Motor neuron (in vitro differentiated cells): ENCODE measurements around the gene PPP1R7. TPM values are rescaled to one million over a fixed set of nuclear protein-coding genes. Genes with fewer than 3 reads are reported as not detected.
"Not testable (repeated sequence)": the region's sequence is repeated elsewhere in the genome, so short reads cannot be mapped to it uniquely, and the experiment has no call there.

ENCODE experiments used
- ATAC-seq, 8 experiments: fragments of 200-7000 bp; cut with Tn5 transposase; replicated peaks in 6 of 8; 2 replicates each; pipeline ENCODE4 v1.8.0; 2021; ENCODE audit warnings: mild to moderate bottlenecking in 8 of 8, moderate library complexity in 8 of 8
- H3K27ac ChIP-seq, 2 donors: fragments of 250-450 bp; sonication (Bioruptor Pico); 2 replicates each; pipeline ENCODE4 v1.9.0; 2021; ENCODE audit warnings: antibody characterized with exemption in 2 of 2, mild to moderate bottlenecking in 2 of 2, moderate library complexity in 1 of 2
- H3K4me1 ChIP-seq, 2 donors: fragments of 250-450 bp; sonication (Bioruptor Pico); replicated peaks in 1 of 2; 2 replicates each; pipeline ENCODE4 v1.6.1; 2021; ENCODE audit warnings: antibody characterized with exemption in 2 of 2, mild to moderate bottlenecking in 2 of 2, moderate library complexity in 1 of 2
- H3K4me3 ChIP-seq, 5 donors: fragments of 250-450 bp; sonication (Bioruptor Pico); 2 replicates each; pipeline ENCODE4 v1.9.0; 2021; ENCODE audit warnings: antibody characterized with exemption in 5 of 5, mild to moderate bottlenecking in 5 of 5, moderate library complexity in 4 of 5
- WGBS, 10 experiments: fragments of 450-650 bp; shearing (Covaris generic); methylation state at CpG; one replicate each; pipeline ENCODE4 v1.0.0; 2022; 5-methylcytosine and 5-hydroxymethylcytosine counted together
- in situ Hi-C, 9 experiments: fragments of 400-800 bp; cut with MboI; loops; one replicate each; pipeline ENCODE4 v1.15.0; 2021; ENCODE audit warnings: low sequenced_read_pairs in 9 of 9, low pct_unique_long_range_greater_than_20kb in 2 of 9; ENCODE audit not compliant: unreplicated experiment in 9 of 9
- total RNA-seq, 8 experiments: library from RNA; unstranded; fragments of 300-600 nt; gene quantifications; 2 replicates each; pipeline versions ENCODE4 v1.2.3 to v1.2.4, GENCODE V29; 2022

The PPP1R7 gene
- total RNA-seq: 100 to 1,000 TPM in 1 of 8 experiments, 10 to 100 TPM in 7; 40.0 to 109 (median 63.1) TPM

- 0 to 2% (median 0%) methylated on average over 2 to 25 of the region's 73 CpGs; no CpG with 5 or more reads in 3 of the 10 experiments for WGBS, 10 experiments
- ATAC-seq: peak; percentile 68 to 82 (median 79)
- in situ Hi-C loops: no loop called here
- Histone ChIP-seq H3K27ac (peak within 1 kb of the TSS; percentile 28 to 81), H3K4me3 (peak within 1 kb of the TSS; percentile 76 to 90 (median 82)), H3K4me1 (peaks cover 9 to 10% of the 10 kb centered on the region in 2 donors)
These were observed at the start of gene PPP1R7 for GRCh38 chr2:241149925-241150659. PPP1R7 (plus strand) TSS chr2:241150467; CDS start chr2:241150496, 29 bp downstream.

GRCh38 chr2:241102239-241102803 lies 47.9 kb upstream of the PPP1R7 start, which contains the start of gene MTERF4:
MTERF4 (minus strand) TSS chr2:241102287; CDS start chr2:241102273, 14 bp downstream.
- WGBS, 10 experiments: 0 to 3% (median 0%) methylated on average over 4 to 30 of the region's 56 CpGs; no CpG with 5 or more reads in 4 of the 10 experiments

GRCh38 chr2:241103176-241103595 lies 47.1 kb upstream of the PPP1R7 start:
- peaks cover 13 to 15% of the 10 kb centered on the region in 2 donors for H3K4me1 ChIP-seq
- in situ Hi-C loops: no loop called here
- peak overlapping the region in 1 of 2 donors; percentile 30 for H3K27ac ChIP-seq
- 7 to 57% (median 36%) methylated on average over 2 to 5 of the region's 5 CpGs for WGBS, 10 experiments
- ATAC-seq: no peak
- peak overlapping the region; percentile 76 to 98 (median 95) for H3K4me3 ChIP-seq

More at GRCh38 chr2:241102239-241102803, 47.9 kb upstream of the PPP1R7 start, which contains the start of gene MTERF4:
- Histone ChIP-seq H3K4me3 (peak within 1 kb of the TSS; percentile 76 to 98 (median 95)), H3K27ac (peak within 1 kb of the TSS; percentile 60 to 84), H3K4me1 (peaks cover 13 to 15% of the 10 kb centered on the region in 2 donors)
- in situ Hi-C loops: no loop called here
- peak; percentile 98 to 100 (median 99) for ATAC-seq

GRCh38 chr2:241104611-241105010 lies 45.7 kb upstream of the PPP1R7 start:
- in situ Hi-C loops, H3K27ac ChIP-seq, ATAC-seq, H3K4me3 ChIP-seq: not testable (repeated sequence)
- WGBS, 10 experiments: 90 to 100% (median 98%) methylated on average over 2 to 9 of the region's 10 CpGs; no CpG with 5 or more reads in 3 of the 10 experiments
- peaks cover 13 to 15% of the 10 kb centered on the region in 2 donors for H3K4me1 ChIP-seq

- Histone ChIP-seq H3K4me3 (no peak overlapping the region), H3K27ac (no peak overlapping the region), H3K4me1 (peaks cover 13 to 15% of the 10 kb centered on the region in 2 donors)
- no peak for ATAC-seq
- in situ Hi-C loops: no loop called here
- WGBS, 10 experiments: 0 to 71% (median 50%) methylated on average over 1 of the region's 3 CpGs; no CpG with 5 or more reads in 7 of the 10 experiments
These were observed 44.6 kb upstream of the PPP1R7 start for GRCh38 chr2:241105641-241106040.

- ATAC-seq: no peak
- WGBS, 10 experiments: 100% methylated on average over 1 to 3 of the region's 9 CpGs; no CpG with 5 or more reads in 5 of the 10 experiments
- H3K27ac ChIP-seq: no peak overlapping the region
- in situ Hi-C loops: no loop called here
- peaks cover 7 to 8% of the 10 kb centered on the region in 2 donors for H3K4me1 ChIP-seq
- H3K4me3 ChIP-seq: no peak overlapping the region
These were observed 43.1 kb upstream of the PPP1R7 start for GRCh38 chr2:241107031-241107783.

- H3K4me1 ChIP-seq: peaks cover 2% of the 10 kb centered on the region in 2 donors
- no peak overlapping the region for H3K4me3 ChIP-seq
- H3K27ac ChIP-seq: no peak overlapping the region
- ATAC-seq: no peak
- in situ Hi-C loops: no loop called here
- 89 to 100% (median 92%) methylated on average over 1 to 9 of the region's 35 CpGs; no CpG with 5 or more reads in 3 of the 10 experiments for WGBS, 10 experiments
These were observed 41.7 kb upstream of the PPP1R7 start for GRCh38 chr2:241108271-241109209.

- 81 to 100% (median 87%) methylated on average over 1 to 6 of the region's 14 CpGs; no CpG with 5 or more reads in 1 of the 10 experiments for WGBS, 10 experiments
- no peak overlapping the region for H3K4me3 ChIP-seq
- no peaks in the 10 kb centered on the region for H3K4me1 ChIP-seq
- no peak overlapping the region for H3K27ac ChIP-seq
- in situ Hi-C loops: no loop called here
- no peak for ATAC-seq
These were observed 40.8 kb upstream of the PPP1R7 start for GRCh38 chr2:241109210-241110088.

GRCh38 chr2:241110089-241110606 lies 40.1 kb upstream of the PPP1R7 start:
- 40 to 100% (median 91%) methylated on average over 1 to 5 of the region's 9 CpGs; no CpG with 5 or more reads in 1 of the 10 experiments for WGBS, 10 experiments
- Histone ChIP-seq H3K4me1 (no peaks in the 10 kb centered on the region), H3K4me3 (no peak overlapping the region), H3K27ac (no peak overlapping the region)
- no peak for ATAC-seq
- in situ Hi-C loops: no loop called here

- WGBS, 10 experiments: 75 to 100% (median 90%) methylated on average over 1 to 5 of the region's 19 CpGs; no CpG with 5 or more reads in 5 of the 10 experiments
- Histone ChIP-seq H3K27ac (no peak overlapping the region), H3K4me1 (no peaks in the 10 kb centered on the region), H3K4me3 (no peak overlapping the region)
- no peak for ATAC-seq
- in situ Hi-C loops: no loop called here
These were observed 39.4 kb upstream of the PPP1R7 start for GRCh38 chr2:241110607-241111439.
